ENCODE measurements around the gene RXRA. TPM values are rescaled to one million over a fixed set of nuclear protein-coding genes. Genes with fewer than 3 reads are reported as not detected.
A peak's percentile ranks its signal among the peaks of the same experiment; 100 is the strongest.

Gene RXRA
- total and polyA plus RNA-seq, 2 of the 13 experiments (the other 11 are each of a cell fraction or from before 2014, with no cell fraction given), result 18.9 to 29.2 TPM

GRCh38 chr9:134364391-134365114 is 38.3 kb downstream of the RXRA start (continued):
- TF ChIP-seq ZBTB43 (CRISPR knock-in tag; conservative IDR thresholded peaks at IDR 0.05), result 0 out of 2 replicates have a peak, but pooled peaks have one; percentile 16
- 0 out of 2 replicates have a peak, but pooled peaks have one; percentile 22 for TF ChIP-seq ZNF251 (CRISPR knock-in tag; IDR thresholded peaks at IDR 0.05)
- peak; percentile 49; the same call in 1 of the 3 replicates for TF ChIP-seq MXI1 (IDR thresholded peaks at IDR 0.05; ENCODE audit: borderline replicate concordance, low read depth, low read length)
- peak; percentile 30; the same call in 1 of the 2 replicates for TF ChIP-seq ATF2 (CRISPR knock-in tag; IDR thresholded peaks at IDR 0.05)
- TF ChIP-seq PAX8 (CRISPR knock-in tag; IDR thresholded peaks at IDR 0.05; ENCODE audit: borderline replicate concordance), result peak; percentile 70; the same call in 1 of the 2 replicates
- TF ChIP-seq ZFY (CRISPR knock-in tag; IDR thresholded peaks at IDR 0.05), result peak; percentile 64
- TF ChIP-seq ZBTB7A (CRISPR knock-in tag; IDR thresholded peaks at IDR 0.05), result peak; percentile 77
- TF ChIP-seq ZNF510 (CRISPR knock-in tag; IDR thresholded peaks at IDR 0.05; ENCODE audit: low read depth), result no peak
- TF ChIP-seq CBFB (CRISPR knock-in tag; IDR thresholded peaks at IDR 0.05), result 0 out of 2 replicates have a peak, but pooled peaks have one; percentile 24
- peak; percentile 57 for TF ChIP-seq CTCF (CRISPR knock-in tag; IDR thresholded peaks at IDR 0.05)
- 0 out of 2 replicates have a peak, but pooled peaks have one; percentile 52 for TF ChIP-seq ZNF775 (CRISPR knock-in tag; IDR thresholded peaks at IDR 0.05; ENCODE audit: borderline replicate concordance)
- 0 out of 2 replicates have a peak, but pooled peaks have one; percentile 6 for TF ChIP-seq TIGD3 (CRISPR knock-in tag; IDR thresholded peaks at IDR 0.05; ENCODE audit: borderline replicate concordance)
- peak; percentile 22 for TF ChIP-seq ZNF407 (CRISPR knock-in tag; IDR thresholded peaks at IDR 0.05; ENCODE audit: not compliant biosample characterization)
